Thyroid gland (tissue), 4 donors: Measurements from ENCODE around the gene GAREM1. TPM values are rescaled to one million over a fixed set of nuclear protein-coding genes. Genes with fewer than 3 reads are reported as not detected.
"Not testable (repeated sequence)": the region's sequence is repeated elsewhere in the genome, so short reads cannot be mapped to it uniquely, and the experiment has no call there.

Experiments used
- DNase-seq, 2 donors: peaks; one replicate each; pipeline ENCODE4 v3.0.0-alpha.2; 2019
- H3K27ac ChIP-seq, 3 donors: fragments of 200-600 bp; sonication (generic); 1 replicate in 2 of 3; 2 replicates in 1 of 3; pipeline ENCODE4 v1.5.1; 2016 to 2019; ENCODE audit warnings: mild to moderate bottlenecking in 1 of 3, moderate library complexity in 1 of 3
- H3K27me3 ChIP-seq: fragments of 200-600 bp; sonication (generic); one replicate; pipeline ENCODE4 v1.5.1; 2019
- H3K36me3 ChIP-seq, 2 donors: fragments of 200-600 bp; sonication (generic); one replicate each; pipeline ENCODE4 v1.5.1; 2016 to 2019
- H3K4me1 ChIP-seq, 2 donors: fragments of 200-600 bp; sonication (generic); one replicate each; pipeline ENCODE4 v1.5.1; 2017 to 2019
- H3K4me3 ChIP-seq, 3 donors: fragments of 200-600 bp; sonication (generic); replicated peaks in 1 of 3; 1 replicate in 2 of 3; 2 replicates in 1 of 3; pipeline ENCODE4 v1.5.1; 2016; ENCODE audit warnings: mild to moderate bottlenecking in 1 of 3
- H3K9me3 ChIP-seq: fragments of 200-600 bp; sonication (generic); one replicate; pipeline ENCODE4 v1.5.1; 2017
- CTCF ChIP-seq, 6 experiments: fragments of 200-600 bp in 3 of 6; fragments of 450-650 bp in 3 of 6; sonication (generic) in 3 of 6; IDR thresholded peaks; one replicate each; pipeline ENCODE4 v1.5.1; 2016 to 2019; ENCODE audit warnings: antibody characterized with exemption in 6 of 6, mild to moderate bottlenecking in 2 of 6, inconsistent platforms in 1 of 6, moderate library complexity in 1 of 6
- POLR2A ChIP-seq, 2 donors: fragments of 450-650 bp; IDR thresholded peaks; one replicate each; pipeline ENCODE4 v1.6.1; 2017; ENCODE audit warnings: antibody characterized with exemption in 2 of 2, mild to moderate bottlenecking in 2 of 2, moderate library complexity in 1 of 2
- WGBS, 2 donors: methylation state at CpG; one replicate each; pipeline ENCODE4 v1.1.5; 2017; 5-methylcytosine and 5-hydroxymethylcytosine counted together
- intact Hi-C: fragments of 100-400 bp; cut with DNase I; formaldehyde crosslinking; loops from one replicate; pipeline ENCODE4 v1.15.1; 2023
- total RNA-seq, 4 donors: library from RNA; depleted of rRNA; stranded (reverse); fragments of >200 nt; gene quantifications; one replicate each; pipeline ENCODE4 v1.2.3, GENCODE V29; 2016

The GAREM1 gene
- total RNA-seq, 4 donors from 2014 or later, result 4.6 to 6.8 (median 5.8) TPM

- TF ChIP-seq CTCF (IDR thresholded peaks at IDR 0.05) (no peak), POLR2A (IDR thresholded peaks at IDR 0.05) (no peak)
- no peaks in the 10 kb centered on the region for H3K4me1 ChIP-seq
These were observed 228.3 kb downstream of the GAREM1 start for GRCh38 chr18:32242395-32242794.

GRCh38 chr18:32238635-32239268 lies 231.9 kb downstream of the GAREM1 start:
- 92% methylated on average over 5 of the region's 5 CpGs for WGBS, 2 donors
- intact Hi-C loops, result no loop called here
- DNase-seq, result no peak
- Histone ChIP-seq H3K27me3 (no peaks in the 10 kb centered on the region), H3K4me1 (no peaks in the 10 kb centered on the region), H3K36me3 (no peaks in the 10 kb centered on the region), H3K27ac (no peak overlapping the region), H3K9me3 (no peaks in the 10 kb centered on the region), H3K4me3 (no peak overlapping the region)
- no peak for TF ChIP-seq CTCF (IDR thresholded peaks at IDR 0.05)
- no peak for TF ChIP-seq POLR2A (IDR thresholded peaks at IDR 0.05)

More at GRCh38 chr18:32242395-32242794, 228.3 kb downstream of the GAREM1 start:
- Histone ChIP-seq H3K27ac (no peak overlapping the region), H3K27me3 (no peaks in the 10 kb centered on the region), H3K9me3 (no peaks in the 10 kb centered on the region), H3K36me3 (no peaks in the 10 kb centered on the region), H3K4me3 (no peak overlapping the region)
- intact Hi-C loops, result no loop called here
- DNase-seq, result no peak
- 85 to 94% methylated on average over 2 of the region's 2 CpGs for WGBS, 2 donors

GRCh38 chr18:32237049-32237448 lies 233.6 kb downstream of the GAREM1 start:
- Histone ChIP-seq H3K4me1 (no peaks in the 10 kb centered on the region), H3K9me3 (no peaks in the 10 kb centered on the region), H3K36me3 (no peaks in the 10 kb centered on the region), H3K27ac (no peak overlapping the region), H3K4me3 (no peak overlapping the region), H3K27me3 (no peaks in the 10 kb centered on the region)
- DNase-seq, result no peak
- TF ChIP-seq POLR2A (IDR thresholded peaks at IDR 0.05) (no peak), CTCF (IDR thresholded peaks at IDR 0.05) (no peak)
- WGBS, 2 donors, result 58 to 88% methylated on average over 3 of the region's 3 CpGs
- intact Hi-C loops, result no loop called here

- not testable (repeated sequence) for DNase-seq, H3K36me3 ChIP-seq
These were observed 237.3 kb downstream of the GAREM1 start for GRCh38 chr18:32233348-32233747.

GRCh38 chr18:32219431-32220018 lies 251.2 kb downstream of the GAREM1 start:
- intact Hi-C loops, result no loop called here
- Histone ChIP-seq H3K36me3 (no peaks in the 10 kb centered on the region), H3K4me3 (no peak overlapping the region), H3K9me3 (no peaks in the 10 kb centered on the region), H3K27me3 (no peaks in the 10 kb centered on the region), H3K4me1 (no peaks in the 10 kb centered on the region), H3K27ac (no peak overlapping the region)
- 87 to 90% methylated on average over 3 of the region's 3 CpGs for WGBS, 2 donors
- no peak for TF ChIP-seq CTCF (IDR thresholded peaks at IDR 0.05)
- DNase-seq, result no peak

More at GRCh38 chr18:32233348-32233747, 237.3 kb downstream of the GAREM1 start:
- H3K27ac ChIP-seq, intact Hi-C loops, H3K4me1 ChIP-seq, H3K27me3 ChIP-seq, H3K9me3 ChIP-seq, H3K4me3 ChIP-seq: not testable (repeated sequence)
- WGBS, 2 donors, result 95 to 98% methylated on average over 15 of the region's 15 CpGs
